ENCODE measurements around the gene KDSR.
A peak's percentile ranks its signal among the peaks of the same experiment; 100 is the strongest.

The KDSR gene

GRCh38 chr18:63320123-63320974, 46.7 kb downstream of the KDSR start:
- DNase-seq (ENCODE audit: low spot score): peak; percentile 88

GRCh38 chr18:63319383-63320122, 47.5 kb downstream of the KDSR start, which contains the start of gene BCL2:
TSS of gene BCL2 (minus strand) at chr18:63319769.
- DNase-seq (ENCODE audit: low spot score): peak; percentile 76

- peak; percentile 21 for DNase-seq (ENCODE audit: low spot score)
These were observed 48.1 kb downstream of the KDSR start for GRCh38 chr18:63318889-63319382.

GRCh38 chr18:63317982-63318888, 48.8 kb downstream of the KDSR start:
- DNase-seq (ENCODE audit: low spot score): no peak

- DNase-seq (ENCODE audit: low spot score): no peak
These were observed 49.5 kb downstream of the KDSR start for GRCh38 chr18:63317556-63317946.

- DNase-seq (ENCODE audit: low spot score): peak; percentile 38
These were observed 50.1 kb downstream of the KDSR start for GRCh38 chr18:63316612-63317555.

- no peak for DNase-seq (ENCODE audit: low spot score)
These were observed 51.1 kb downstream of the KDSR start for GRCh38 chr18:63315876-63316275.

- no peak for DNase-seq (ENCODE audit: low spot score)
These were observed 51.8 kb downstream of the KDSR start for GRCh38 chr18:63315131-63315662.

- no peak for DNase-seq (ENCODE audit: low spot score)
These were observed 52.8 kb downstream of the KDSR start for GRCh38 chr18:63314062-63314790.

- no peak for DNase-seq (ENCODE audit: low spot score)
These were observed 53.5 kb downstream of the KDSR start for GRCh38 chr18:63313396-63313917.

- no peak for DNase-seq (ENCODE audit: low spot score)
These were observed 54.1 kb downstream of the KDSR start for GRCh38 chr18:63312737-63313395.

- DNase-seq (ENCODE audit: low spot score): no peak
These were observed 55.0 kb downstream of the KDSR start for GRCh38 chr18:63312019-63312409.

- DNase-seq (ENCODE audit: low spot score): no peak
These were observed 55.6 kb downstream of the KDSR start for GRCh38 chr18:63311118-63312018.

GRCh38 chr18:63309422-63309821, 57.6 kb downstream of the KDSR start:
- DNase-seq (ENCODE audit: low spot score): no peak

GRCh38 chr18:63307551-63308200, 59.3 kb downstream of the KDSR start:
- DNase-seq (ENCODE audit: low spot score): no peak

GRCh38 chr18:63306819-63307550, 60.0 kb downstream of the KDSR start:
- no peak for DNase-seq (ENCODE audit: low spot score)

GRCh38 chr18:63306249-63306648, 60.8 kb downstream of the KDSR start:
- DNase-seq (ENCODE audit: low spot score): no peak

Data from RKO (cell line).